Caco-2 (cell line): ENCODE data around the gene KCNH3. TPM values are rescaled to one million over a fixed set of nuclear protein-coding genes. Genes with fewer than 3 reads are reported as not detected.

ENCODE experiments used
- BruUV-seq: library from RNA; stranded (reverse); fragments of 400-500 nt; replicated peaks from 2 replicates; lab custom pipeline; 2021; lab: Mats Ljungman, UMichigan
- CTCF ChIA-PET: fragments of 300-600 bp; sonication (Branson Sonifier 250); formaldehyde crosslinking; loops from one replicate; lab custom pipeline; 2022; ENCODE audit warnings: antibody characterized with exemption; lab: Charles Lee
- POLR2A ChIA-PET: fragments of 300-600 bp; sonication (Branson Sonifier 250); formaldehyde crosslinking; loops from one replicate; lab custom pipeline; 2022; ENCODE audit warnings: antibody characterized with exemption; lab: Charles Lee
- DNase-seq, 2 experiments: peaks; one replicate each; pipeline versions ENCODE4 v3.0.0 to v3.0.0-alpha.2; 2020 to 2022
- H3K27me3 ChIP-seq: replicated peaks from 2 replicates; pipeline ENCODE4 v1.6.0; 2011; ENCODE audit warnings: low read length; ENCODE audit not compliant: control insufficient read depth, insufficient read depth
- H3K36me3 ChIP-seq: 2 replicates; pipeline ENCODE4 v1.5.1; 2011; ENCODE audit warnings: low read length; ENCODE audit not compliant: control insufficient read depth, insufficient read depth
- H3K4me1 ChIP-seq: fragments of 250-450 bp; sonication (Bioruptor Pico); 2 replicates; pipeline ENCODE4 v1.5.1; 2020; ENCODE audit warnings: mild to moderate bottlenecking
- H3K4me3 ChIP-seq: 2 replicates; pipeline ENCODE4 v1.5.1; 2011; ENCODE audit warnings: low read depth, mild to moderate bottlenecking, control low read depth, low read length
- H3K9me3 ChIP-seq: fragments of 250-450 bp; sonication (Bioruptor Pico); 2 replicates; pipeline ENCODE4 v1.5.1; 2020; ENCODE audit warnings: mild to moderate bottlenecking, moderate library complexity
- H3K27ac Mint-ChIP-seq: one replicate; pipeline ENCODE4 v1.8.0; 2022; ENCODE audit warnings: mixed read lengths; ENCODE audit not compliant: unreplicated experiment
- H3K27me3 Mint-ChIP-seq: one replicate; pipeline ENCODE4 v1.8.0; 2022; ENCODE audit warnings: mixed read lengths; ENCODE audit not compliant: insufficient read depth, unreplicated experiment
- H3K36me3 Mint-ChIP-seq: one replicate; pipeline ENCODE4 v1.8.0; 2022; ENCODE audit warnings: mild to moderate bottlenecking, mixed read lengths; ENCODE audit not compliant: insufficient read depth, unreplicated experiment
- H3K4me1 Mint-ChIP-seq: one replicate; pipeline ENCODE4 v1.8.0; 2022; ENCODE audit warnings: low read depth, mixed read lengths; ENCODE audit not compliant: unreplicated experiment
- H3K4me3 Mint-ChIP-seq: one replicate; pipeline ENCODE4 v1.8.0; 2022; ENCODE audit warnings: mild to moderate bottlenecking, moderate library complexity, mixed read lengths; ENCODE audit not compliant: unreplicated experiment
- H3K9me3 Mint-ChIP-seq: one replicate; pipeline ENCODE4 v1.8.0; 2022; ENCODE audit warnings: mixed read lengths; ENCODE audit not compliant: unreplicated experiment
- intact Hi-C: fragments of 100-400 bp; cut with micrococcal nuclease; formaldehyde crosslinking; loops from one replicate; pipeline ENCODE4 v1.10.0; 2022; ENCODE audit not compliant: unreplicated experiment
- total RNA-seq: library from RNA; stranded (reverse); gene quantifications from 2 replicates; pipeline ENCODE4 v1.2.3, GENCODE V29; 2022
- TF ChIP-seq, protein P1 (sequence below), 2 experiments: fragments of 200-600 bp in 1 of 2; IDR thresholded peaks; 1 replicate in 1 of 2; 2 replicates in 1 of 2; pipeline versions ENCODE4 v1.5.1 to v1.8.0; 2011 to 2022; ENCODE audit warnings: antibody characterized with exemption in 1 of 2, control low read depth in 1 of 2, inconsistent platforms in 1 of 2, low read depth in 1 of 2, low read length in 1 of 2, mild to moderate bottlenecking in 1 of 2, moderate library complexity in 1 of 2; ENCODE audit not compliant: insufficient read depth in 1 of 2, severe bottlenecking in 1 of 2, unreplicated experiment in 1 of 2

Gene KCNH3
- total RNA-seq, 1 experiment from 2014 or later, result 0.27 TPM

DNA sequence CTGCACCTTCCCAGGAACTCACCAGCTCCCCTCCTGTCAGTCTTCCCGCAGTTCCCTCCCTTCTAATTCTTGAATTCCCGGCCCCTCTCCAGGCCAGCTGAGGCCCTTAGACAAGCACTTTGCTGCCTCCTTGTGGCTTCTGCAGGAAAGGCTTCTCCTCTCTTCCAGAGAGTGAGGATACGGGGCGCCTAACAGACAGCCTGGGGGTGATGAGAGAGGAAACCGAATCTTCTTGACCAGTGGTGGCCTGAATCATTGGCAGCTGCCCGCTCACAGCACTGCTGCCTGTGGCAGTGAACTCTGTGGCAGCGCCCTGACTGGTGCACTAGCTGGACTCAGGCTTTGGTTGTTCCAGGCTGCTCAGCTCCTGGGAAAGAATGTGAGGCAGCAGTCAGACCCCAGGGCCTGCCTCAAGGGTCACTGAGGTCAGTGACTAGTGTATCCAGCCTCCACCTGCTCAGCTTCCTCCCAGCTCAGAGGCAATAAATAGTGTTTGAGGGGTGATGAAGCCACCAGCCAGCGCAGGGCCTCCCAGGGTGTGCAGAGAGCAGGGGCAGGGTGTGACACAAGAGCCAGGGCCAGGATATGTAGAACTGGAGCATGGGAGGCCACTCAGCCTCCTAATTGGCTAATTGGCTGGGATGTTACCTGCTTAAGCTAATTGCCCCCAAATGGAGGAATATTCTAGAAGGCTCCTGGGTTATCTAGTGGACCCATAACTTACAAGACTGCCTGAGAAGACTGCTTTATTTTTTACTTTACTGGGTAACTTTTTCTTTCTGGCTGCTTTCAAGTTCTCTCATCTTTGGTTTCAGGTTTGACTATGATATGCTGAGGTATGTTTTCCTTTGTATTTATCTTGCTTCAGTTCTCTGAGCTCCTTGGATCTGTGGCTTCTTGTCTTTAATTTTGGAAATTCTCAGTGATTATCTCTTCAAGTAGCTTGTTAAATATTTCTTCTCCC is 42.0 kb downstream of the KCNH3 start:
- DNase-seq, result peak; percentile 93
- H3K4me3 Mint-ChIP-seq, result peak overlapping the region; percentile 19
- TF ChIP-seq, protein P1, sequence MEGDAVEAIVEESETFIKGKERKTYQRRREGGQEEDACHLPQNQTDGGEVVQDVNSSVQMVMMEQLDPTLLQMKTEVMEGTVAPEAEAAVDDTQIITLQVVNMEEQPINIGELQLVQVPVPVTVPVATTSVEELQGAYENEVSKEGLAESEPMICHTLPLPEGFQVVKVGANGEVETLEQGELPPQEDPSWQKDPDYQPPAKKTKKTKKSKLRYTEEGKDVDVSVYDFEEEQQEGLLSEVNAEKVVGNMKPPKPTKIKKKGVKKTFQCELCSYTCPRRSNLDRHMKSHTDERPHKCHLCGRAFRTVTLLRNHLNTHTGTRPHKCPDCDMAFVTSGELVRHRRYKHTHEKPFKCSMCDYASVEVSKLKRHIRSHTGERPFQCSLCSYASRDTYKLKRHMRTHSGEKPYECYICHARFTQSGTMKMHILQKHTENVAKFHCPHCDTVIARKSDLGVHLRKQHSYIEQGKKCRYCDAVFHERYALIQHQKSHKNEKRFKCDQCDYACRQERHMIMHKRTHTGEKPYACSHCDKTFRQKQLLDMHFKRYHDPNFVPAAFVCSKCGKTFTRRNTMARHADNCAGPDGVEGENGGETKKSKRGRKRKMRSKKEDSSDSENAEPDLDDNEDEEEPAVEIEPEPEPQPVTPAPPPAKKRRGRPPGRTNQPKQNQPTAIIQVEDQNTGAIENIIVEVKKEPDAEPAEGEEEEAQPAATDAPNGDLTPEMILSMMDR (IDR thresholded peaks at IDR 0.05; ENCODE audit: insufficient read depth in 1 of 2, low read depth in 1 of 2, low read length in 1 of 2, severe bottlenecking in 1 of 2, unreplicated experiment in 1 of 2), result peak; percentile 90 to 97
- peaks cover 26% of the 10 kb centered on the region for H3K4me1 Mint-ChIP-seq
- Histone ChIP-seq H3K36me3 (peaks cover 4% of the 10 kb centered on the region), H3K4me1 (peaks cover 30% of the 10 kb centered on the region), H3K4me3 (no peak overlapping the region), H3K9me3 (no peaks in the 10 kb centered on the region), H3K27me3 (no peaks in the 10 kb centered on the region)
- intact Hi-C loops, result loop anchor here (1.0 kb wide), 4 partner anchors 28 to 223 kb away; partner anchors contain the start of gene PRPF40B
- ChIA-PET CTCF (interaction anchor here (0.6 to 3.7 kb wide), 33 partner anchors 10 to 292 kb away, joined by 3 to 46 read pairs (median 5); partner anchors contain the start of genes DNAJC22, MCRS1, PRPF40B and SPATS2), POLR2A (interaction anchor here (0.7 to 1.5 kb wide), 5 partner anchors 13 to 214 kb away, joined by 4 to 8 read pairs (median 7); partner anchors contain the start of genes MCRS1, PRPF40B, SPATS2 and TMBIM6)
- no TSS peak for BruUV-seq
- H3K27me3 Mint-ChIP-seq, result no peaks in the 10 kb centered on the region
- H3K9me3 Mint-ChIP-seq, result no peaks in the 10 kb centered on the region
- H3K27ac Mint-ChIP-seq, result peak overlapping the region; percentile 21
- peaks cover 24% of the 10 kb centered on the region for H3K36me3 Mint-ChIP-seq

DNA sequence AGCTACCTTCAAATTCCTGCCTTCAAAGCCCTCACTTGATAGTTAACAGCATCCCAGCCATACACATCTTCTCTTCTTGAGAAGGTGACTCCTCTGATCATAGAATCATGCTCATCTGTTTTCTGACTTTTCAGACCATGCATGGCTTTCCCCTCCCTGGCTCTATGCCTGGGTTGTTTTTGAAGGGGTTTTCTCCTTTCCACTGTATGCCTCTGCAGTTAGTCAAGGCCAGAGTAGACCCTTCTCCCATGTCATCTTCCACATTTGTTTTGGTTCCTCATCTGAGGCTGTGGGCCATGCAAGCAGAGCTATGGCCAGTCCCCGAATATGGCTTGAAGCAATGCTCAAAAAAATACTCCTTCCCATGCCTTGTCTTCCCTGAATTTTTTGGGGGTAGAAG is 43.4 kb downstream of the KCNH3 start:
- TF ChIP-seq, protein P1 (IDR thresholded peaks at IDR 0.05; ENCODE audit: insufficient read depth in 1 of 2, low read depth in 1 of 2, low read length in 1 of 2, severe bottlenecking in 1 of 2, unreplicated experiment in 1 of 2), result no peak
- Histone ChIP-seq H3K9me3 (no peaks in the 10 kb centered on the region), H3K36me3 (peaks cover 4% of the 10 kb centered on the region), H3K27me3 (no peaks in the 10 kb centered on the region), H3K4me3 (no peak overlapping the region), H3K4me1 (peaks cover 30% of the 10 kb centered on the region)
- no peaks in the 10 kb centered on the region for H3K27me3 Mint-ChIP-seq
- DNase-seq, result no peak
- BruUV-seq, result no TSS peak
- ChIA-PET CTCF (interaction anchor here (0.6 to 2.6 kb wide), 7 partner anchors 13 to 263 kb away, joined by 3 to 20 read pairs (median 5); partner anchors contain the start of genes MCRS1 and PRPF40B), POLR2A (interaction anchor here (1.0 kb wide), 1 partner anchor 159 kb away, joined by 3 read pairs; no protein-coding TSS in a partner anchor)
- peak overlapping the region; percentile 14 for H3K27ac Mint-ChIP-seq
- H3K9me3 Mint-ChIP-seq, result no peaks in the 10 kb centered on the region
- H3K36me3 Mint-ChIP-seq, result peaks cover 24% of the 10 kb centered on the region
- peaks cover 26% of the 10 kb centered on the region for H3K4me1 Mint-ChIP-seq
- intact Hi-C loops, result no loop called here
- no peak overlapping the region for H3K4me3 Mint-ChIP-seq

DNA sequence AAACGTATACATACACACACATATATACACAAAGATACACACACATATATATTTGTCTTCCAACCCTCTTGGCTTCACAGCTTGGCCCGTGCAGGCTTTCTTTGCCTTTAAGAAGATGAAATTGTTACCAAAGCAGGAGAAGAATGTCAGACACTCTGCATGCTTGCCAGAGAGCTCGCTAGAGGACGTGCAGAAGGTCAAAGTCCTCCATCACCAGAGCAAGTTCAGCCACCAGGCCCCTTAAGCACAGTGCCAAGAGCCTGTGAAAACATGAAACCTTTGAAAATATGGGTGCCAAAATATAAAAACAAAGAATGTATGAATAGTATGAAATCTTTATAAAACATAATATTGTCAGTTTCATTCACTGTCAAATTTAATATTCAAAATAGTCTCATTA is 44.0 kb downstream of the KCNH3 start:
- H3K27me3 ChIP-seq, result no peaks in the 10 kb centered on the region
- H3K9me3 ChIP-seq, result no peaks in the 10 kb centered on the region
- ChIA-PET CTCF (interaction anchor here (0.5 to 1.7 kb wide), 10 partner anchors 14 to 264 kb away, joined by 3 to 13 read pairs (median 4); partner anchors contain the start of genes MCRS1, PRPF40B and TMBIM6), POLR2A (interaction anchor here (0.6 to 1.0 kb wide), 3 partner anchors 15 to 158 kb away, joined by 3 to 4 read pairs (median 3); partner anchors contain the start of gene MCRS1)
- peaks cover 4% of the 10 kb centered on the region for H3K36me3 ChIP-seq
- Mint-ChIP-seq H3K27me3 (no peaks in the 10 kb centered on the region), H3K36me3 (peaks cover 24% of the 10 kb centered on the region), H3K27ac (peak overlapping the region; percentile 14), H3K4me3 (no peak overlapping the region), H3K9me3 (no peaks in the 10 kb centered on the region), H3K4me1 (peaks cover 26% of the 10 kb centered on the region)
- no TSS peak for BruUV-seq
- no peak overlapping the region for H3K4me3 ChIP-seq
- H3K4me1 ChIP-seq, result peaks cover 30% of the 10 kb centered on the region
- intact Hi-C loops, result no loop called here
- TF ChIP-seq, protein P1 (IDR thresholded peaks at IDR 0.05; ENCODE audit: insufficient read depth in 1 of 2, low read depth in 1 of 2, low read length in 1 of 2, severe bottlenecking in 1 of 2, unreplicated experiment in 1 of 2), result no peak
- DNase-seq, result peak in 1 of 2 experiments; percentile 37
